Immature natural killer cell (primary cell): ENCODE measurements around the gene PDE6B. TPM values are rescaled to one million over a fixed set of nuclear protein-coding genes. Genes with fewer than 3 reads are reported as not detected.

Source experiments
- DNase-seq, 3 donors: peaks; one replicate each; pipeline ENCODE4 v3.0.0; 2022; ENCODE audit warnings: mixed read lengths in 1 of 3
- H3K27ac Mint-ChIP-seq, 6 donors: one replicate each; pipeline ENCODE4 v1.8.0; 2020; ENCODE audit warnings: mixed read lengths in 6 of 6, mild to moderate bottlenecking in 5 of 6, inconsistent platforms in 4 of 6, moderate library complexity in 3 of 6
- H3K27me3 Mint-ChIP-seq, 3 donors: one replicate each; pipeline ENCODE4 v1.8.0; 2020 to 2021; ENCODE audit warnings: low read depth in 3 of 3, mild to moderate bottlenecking in 3 of 3, mixed read lengths in 3 of 3, moderate library complexity in 3 of 3, inconsistent platforms in 1 of 3
- H3K36me3 Mint-ChIP-seq, 3 donors: one replicate each; pipeline ENCODE4 v1.8.0; 2020; ENCODE audit warnings: mixed read lengths in 3 of 3, inconsistent platforms in 2 of 3, mild to moderate bottlenecking in 2 of 3
- H3K4me1 Mint-ChIP-seq, 2 donors: one replicate each; pipeline ENCODE4 v1.8.0; 2020; ENCODE audit warnings: inconsistent platforms in 2 of 2, mild to moderate bottlenecking in 2 of 2, mixed read lengths in 2 of 2, moderate library complexity in 1 of 2
- H3K4me3 Mint-ChIP-seq, 5 donors: one replicate each; pipeline ENCODE4 v1.8.0; 2020; ENCODE audit warnings: mild to moderate bottlenecking in 5 of 5, mixed read lengths in 5 of 5, inconsistent platforms in 3 of 5, moderate library complexity in 3 of 5
- H3K9me3 Mint-ChIP-seq, 6 donors: one replicate each; pipeline ENCODE4 v1.8.0; 2020; ENCODE audit warnings: mild to moderate bottlenecking in 6 of 6, mixed read lengths in 6 of 6, inconsistent platforms in 4 of 6, moderate library complexity in 3 of 6
- polyA plus RNA-seq, 3 donors: library from polyadenylated mRNA; unstranded; fragments of 300-500 nt; fragmentation: Illumina TruSeq; gene quantifications; one replicate each; pipeline ENCODE4 v1.2.3, GENCODE V29; 2021

PDE6B gene
- polyA plus RNA-seq, 3 donors from 2014 or later = 18.9 to 35.8 (median 28.6) TPM

GRCh38 chr4:608236-608635 lies 17.1 kb upstream of the PDE6B start:
- DNase-seq = no peak
- Mint-ChIP-seq H3K4me1 (peaks cover 12 to 16% of the 10 kb centered on the region in 2 donors), H3K36me3 (peaks cover 0 to 4% (median 0%) of the 10 kb centered on the region in 3 donors), H3K4me3 (no peak overlapping the region), H3K9me3 (no peaks in the 10 kb centered on the region), H3K27ac (no peak overlapping the region), H3K27me3 (peaks cover 2 to 6% (median 5%) of the 10 kb centered on the region in 3 donors)

- H3K4me1 Mint-ChIP-seq = peaks cover under 1 to 7% of the 10 kb centered on the region in 2 donors
- H3K27ac Mint-ChIP-seq = no peak overlapping the region
- peaks cover 2 to 6% (median 3%) of the 10 kb centered on the region in 3 donors for H3K27me3 Mint-ChIP-seq
- peaks cover 0 to 4% (median 0%) of the 10 kb centered on the region in 3 donors for H3K36me3 Mint-ChIP-seq
- no peaks in the 10 kb centered on the region for H3K9me3 Mint-ChIP-seq
- no peak overlapping the region for H3K4me3 Mint-ChIP-seq
- DNase-seq = no peak
Measured at GRCh38 chr4:609400-610050, 15.8 kb upstream of the PDE6B start.

DNA sequence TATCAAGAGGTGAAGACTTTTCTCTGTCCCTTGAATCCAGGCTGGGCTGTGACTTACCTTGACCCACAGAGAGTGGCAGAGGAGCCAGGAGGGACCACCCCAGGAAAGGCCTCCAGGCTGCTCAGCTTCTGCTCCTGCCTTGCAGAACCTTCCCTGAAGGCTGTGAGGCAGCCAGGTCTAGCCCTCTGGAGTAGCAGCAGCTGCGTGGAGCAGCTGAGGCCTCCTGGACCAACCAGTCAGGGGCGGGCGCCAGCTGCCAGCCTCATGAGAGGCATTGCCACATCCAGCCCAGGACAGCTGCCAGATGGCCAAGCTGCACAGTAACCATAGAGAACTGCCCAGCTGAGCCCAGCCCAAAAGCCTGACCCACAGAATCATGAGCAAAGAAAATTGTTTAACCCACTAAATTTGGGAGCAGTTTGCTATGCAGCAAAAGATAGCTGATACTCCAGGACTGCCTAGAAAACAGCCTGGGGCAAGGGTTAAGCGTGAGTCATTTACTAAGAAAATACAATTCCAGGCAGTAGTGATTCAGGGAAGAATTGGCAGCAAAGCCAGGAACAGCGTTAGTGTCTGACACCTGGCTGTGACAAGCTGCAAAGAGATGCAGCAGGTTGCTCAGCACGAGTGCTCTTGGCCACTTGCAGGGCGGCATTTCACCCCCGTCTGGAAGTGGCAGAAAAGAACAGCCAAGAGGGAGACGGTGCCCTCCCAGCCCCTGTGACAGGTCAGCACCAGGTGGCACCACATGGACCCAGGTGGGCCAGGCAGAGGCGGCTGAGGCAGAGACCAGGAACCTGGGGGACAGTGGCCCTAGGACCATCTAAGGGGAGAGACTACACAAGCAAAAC lies 14.7 kb upstream of the PDE6B start:
- DNase-seq = no peak
- Mint-ChIP-seq H3K4me3 (no peak overlapping the region), H3K4me1 (peaks cover 0 to under 1% of the 10 kb centered on the region in 2 donors), H3K36me3 (peaks cover 0 to 4% (median 0%) of the 10 kb centered on the region in 3 donors), H3K27me3 (peaks cover 2 to 9% (median 3%) of the 10 kb centered on the region in 3 donors), H3K9me3 (no peaks in the 10 kb centered on the region), H3K27ac (no peak overlapping the region)

DNA sequence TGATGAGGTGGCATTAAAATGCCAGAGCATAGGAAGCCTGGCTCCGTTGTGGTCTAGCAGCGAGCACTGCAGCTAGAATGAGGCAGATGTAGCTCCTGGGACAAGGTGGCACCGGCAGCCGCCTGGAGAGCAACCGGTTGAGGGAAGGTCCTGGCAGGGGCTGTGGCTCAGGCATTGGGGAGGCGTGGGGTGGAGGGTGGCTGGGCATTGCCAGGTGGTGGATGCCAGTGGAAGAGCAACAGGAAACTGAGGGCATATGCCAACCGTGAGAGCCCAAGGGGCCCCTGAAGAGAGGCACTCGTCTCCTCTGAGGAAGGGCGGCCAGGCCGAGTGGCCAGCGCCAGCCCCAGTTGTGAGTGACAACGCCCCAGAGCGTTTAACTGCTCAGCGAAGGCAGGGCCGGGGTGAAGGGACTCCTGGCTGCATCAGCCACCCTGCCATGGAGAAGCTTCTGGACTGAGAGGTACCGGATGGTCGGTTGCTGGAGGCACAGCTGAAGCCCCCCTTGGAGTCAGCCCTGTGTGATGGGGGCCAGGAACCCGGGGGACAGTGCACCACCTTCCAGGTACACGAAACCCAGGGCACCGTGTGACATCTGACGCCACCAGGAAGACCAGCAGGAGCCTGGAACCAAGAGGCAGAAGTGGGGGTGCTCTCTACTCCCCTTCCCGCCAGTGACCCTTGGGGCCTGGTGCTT lies 13.2 kb upstream of the PDE6B start:
- H3K27ac Mint-ChIP-seq = no peak overlapping the region
- H3K4me1 Mint-ChIP-seq = no peaks in the 10 kb centered on the region
- H3K27me3 Mint-ChIP-seq = peaks cover 2 to 9% (median 5%) of the 10 kb centered on the region in 3 donors
- H3K36me3 Mint-ChIP-seq = peaks cover 0 to 4% (median 0%) of the 10 kb centered on the region in 3 donors
- no peak overlapping the region for H3K4me3 Mint-ChIP-seq
- no peaks in the 10 kb centered on the region for H3K9me3 Mint-ChIP-seq
- DNase-seq = no peak

GRCh38 chr4:612749-613125 lies 12.6 kb upstream of the PDE6B start:
- H3K4me1 Mint-ChIP-seq = no peaks in the 10 kb centered on the region
- no peak overlapping the region for H3K4me3 Mint-ChIP-seq
- peaks cover 0 to 6% (median 5%) of the 10 kb centered on the region in 3 donors for H3K27me3 Mint-ChIP-seq
- no peak for DNase-seq
- no peaks in the 10 kb centered on the region for H3K9me3 Mint-ChIP-seq
- peaks cover 0 to 4% (median 0%) of the 10 kb centered on the region in 3 donors for H3K36me3 Mint-ChIP-seq
- H3K27ac Mint-ChIP-seq = no peak overlapping the region

GRCh38 chr4:613126-613525 lies 12.2 kb upstream of the PDE6B start:
- H3K9me3 Mint-ChIP-seq = no peaks in the 10 kb centered on the region
- H3K4me3 Mint-ChIP-seq = no peak overlapping the region
- peaks cover 0 to 4% (median 0%) of the 10 kb centered on the region in 3 donors for H3K36me3 Mint-ChIP-seq
- no peak overlapping the region for H3K27ac Mint-ChIP-seq
- H3K27me3 Mint-ChIP-seq = peaks cover 1 to 6% (median 5%) of the 10 kb centered on the region in 3 donors
- H3K4me1 Mint-ChIP-seq = no peaks in the 10 kb centered on the region
- no peak for DNase-seq

- no peaks in the 10 kb centered on the region for H3K9me3 Mint-ChIP-seq
- no peak for DNase-seq
- H3K36me3 Mint-ChIP-seq = no peaks in the 10 kb centered on the region
- H3K27me3 Mint-ChIP-seq = peaks cover 2 to 5% (median 4%) of the 10 kb centered on the region in 3 donors
- no peak overlapping the region for H3K27ac Mint-ChIP-seq
- H3K4me1 Mint-ChIP-seq = no peaks in the 10 kb centered on the region
- no peak overlapping the region for H3K4me3 Mint-ChIP-seq
Measured at GRCh38 chr4:616091-616490, 9.3 kb upstream of the PDE6B start.

GRCh38 chr4:616911-617643 lies 8.3 kb upstream of the PDE6B start:
- peaks cover 3 to 5% (median 4%) of the 10 kb centered on the region in 3 donors for H3K27me3 Mint-ChIP-seq
- no peak for DNase-seq
- H3K9me3 Mint-ChIP-seq = no peaks in the 10 kb centered on the region
- no peak overlapping the region for H3K27ac Mint-ChIP-seq
- H3K36me3 Mint-ChIP-seq = no peaks in the 10 kb centered on the region
- no peaks in the 10 kb centered on the region for H3K4me1 Mint-ChIP-seq
- H3K4me3 Mint-ChIP-seq = no peak overlapping the region

GRCh38 chr4:617644-618641 lies 7.4 kb upstream of the PDE6B start:
- Mint-ChIP-seq H3K27me3 (peaks cover 4 to 6% (median 5%) of the 10 kb centered on the region in 3 donors), H3K4me3 (no peak overlapping the region), H3K27ac (no peak overlapping the region), H3K9me3 (no peaks in the 10 kb centered on the region), H3K4me1 (no peaks in the 10 kb centered on the region), H3K36me3 (no peaks in the 10 kb centered on the region)
- DNase-seq = no peak

GRCh38 chr4:620201-620600 lies 5.2 kb upstream of the PDE6B start:
- no peaks in the 10 kb centered on the region for H3K36me3 Mint-ChIP-seq
- no peak overlapping the region for H3K27ac Mint-ChIP-seq
- no peak overlapping the region for H3K4me3 Mint-ChIP-seq
- H3K9me3 Mint-ChIP-seq = no peaks in the 10 kb centered on the region
- H3K27me3 Mint-ChIP-seq = peaks cover 4 to 6% (median 5%) of the 10 kb centered on the region in 3 donors
- no peak for DNase-seq
- no peaks in the 10 kb centered on the region for H3K4me1 Mint-ChIP-seq

GRCh38 chr4:620851-621261 lies 4.5 kb upstream of the PDE6B start:
- H3K4me1 Mint-ChIP-seq = no peaks in the 10 kb centered on the region
- no peak overlapping the region for H3K27ac Mint-ChIP-seq
- no peak for DNase-seq
- peaks cover 0 to 6% (median 3%) of the 10 kb centered on the region in 3 donors for H3K27me3 Mint-ChIP-seq
- no peak overlapping the region for H3K4me3 Mint-ChIP-seq
- H3K36me3 Mint-ChIP-seq = no peaks in the 10 kb centered on the region
- H3K9me3 Mint-ChIP-seq = no peaks in the 10 kb centered on the region

DNA sequence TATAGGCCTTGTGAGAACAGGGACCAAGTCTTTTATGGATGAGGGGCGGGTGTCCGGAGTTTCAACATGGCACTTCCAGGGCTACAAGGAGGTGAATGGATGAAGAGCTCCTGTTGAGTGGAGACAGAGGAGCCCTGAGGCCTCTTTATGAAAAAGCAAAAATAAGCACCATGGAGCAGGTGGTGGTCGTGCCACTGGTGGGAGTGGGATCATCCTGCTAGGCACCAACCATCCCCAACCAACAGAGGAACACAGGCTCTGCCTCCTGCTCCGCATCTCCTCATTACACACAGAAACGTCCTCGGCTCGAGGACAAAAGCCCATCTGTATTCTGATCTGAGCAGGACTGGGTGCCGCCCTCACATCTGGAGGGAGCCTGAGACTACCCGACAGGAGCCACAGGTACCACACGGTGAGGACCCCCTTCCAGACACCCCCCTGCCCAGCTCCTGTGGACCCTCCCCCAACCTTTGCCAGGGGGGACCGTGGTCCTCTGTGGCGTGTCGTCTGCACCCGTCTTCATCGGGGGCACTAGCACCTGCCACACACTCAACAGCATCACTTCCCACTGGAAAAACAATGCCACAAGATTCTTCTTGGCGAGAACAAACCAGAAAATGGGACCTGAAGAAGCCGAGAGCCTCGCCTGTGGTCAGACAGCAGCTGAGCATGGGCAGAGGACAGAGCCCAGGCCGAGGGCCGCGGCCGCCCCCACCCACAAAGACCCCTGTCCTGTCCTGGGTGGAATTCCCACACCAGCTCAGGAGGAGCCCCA lies 3.9 kb upstream of the PDE6B start:
- no peaks in the 10 kb centered on the region for H3K4me1 Mint-ChIP-seq
- DNase-seq = no peak
- H3K27me3 Mint-ChIP-seq = peaks cover 0 to 6% (median 3%) of the 10 kb centered on the region in 3 donors
- no peaks in the 10 kb centered on the region for H3K9me3 Mint-ChIP-seq
- no peaks in the 10 kb centered on the region for H3K36me3 Mint-ChIP-seq
- H3K27ac Mint-ChIP-seq = no peak overlapping the region
- H3K4me3 Mint-ChIP-seq = no peak overlapping the region
